Posterior cingulate gyrus (tissue), 11 donors: ENCODE results near the gene CREBBP.

Experiments used
- DNase-seq, 10 donors: peaks; one replicate each; pipeline versions ENCODE4 v3.0.0 to v3.0.0-alpha.2; 2020 to 2021; ENCODE audit warnings: mixed read lengths in 3 of 10
- intact Hi-C: fragments of 100-400 bp; cut with DNase I; formaldehyde crosslinking; loops from one replicate; pipeline ENCODE4 v1.15.1; 2023

Gene CREBBP

GRCh38 chr16:3881499-3881990 is 1.0 kb upstream of the CREBBP start:
- intact Hi-C loops: no loop called here
- DNase-seq: no peak

GRCh38 chr16:3879887-3880564 is 487 bp downstream of the CREBBP start:
- intact Hi-C loops: loop anchor here (1.0 to 10.0 kb wide), 3 partner anchors 105 to 190 kb away; partner anchors contain the start of gene TRAP1
- DNase-seq: peak; percentile 59 to 96 (median 68)

- intact Hi-C loops: loop anchor here (10.0 kb wide), 1 partner anchor 105 kb away; no protein-coding TSS in a partner anchor
- peak in 3 of 10 donors; percentile 26 to 87 (median 27) for DNase-seq
Observed at GRCh38 chr16:3879258-3879886, 1.1 kb downstream of the CREBBP start.

GRCh38 chr16:3878610-3879009 is 1.9 kb downstream of the CREBBP start:
- no peak for DNase-seq
- intact Hi-C loops: loop anchor here (10.0 kb wide), 1 partner anchor 104 kb away; no protein-coding TSS in a partner anchor

- intact Hi-C loops: loop anchor here (10.0 kb wide), 1 partner anchor 102 kb away; no protein-coding TSS in a partner anchor
- no peak for DNase-seq
Observed at GRCh38 chr16:3876695-3877094, 3.8 kb downstream of the CREBBP start.

- intact Hi-C loops: loop anchor here (10.0 kb wide), 1 partner anchor 101 kb away; no protein-coding TSS in a partner anchor
- no peak for DNase-seq
Observed at GRCh38 chr16:3876160-3876559, 4.4 kb downstream of the CREBBP start.

GRCh38 chr16:3874794-3875692 is 5.5 kb downstream of the CREBBP start:
- no peak for DNase-seq
- intact Hi-C loops: loop anchor here (10.0 kb wide), 1 partner anchor 100 kb away; no protein-coding TSS in a partner anchor

GRCh38 chr16:3874242-3874641 is 6.3 kb downstream of the CREBBP start:
- DNase-seq: no peak
- intact Hi-C loops: loop anchor here (10.0 kb wide), 1 partner anchor 99 kb away; no protein-coding TSS in a partner anchor

- no peak for DNase-seq
- intact Hi-C loops: loop anchor here (10.0 kb wide), 1 partner anchor 99 kb away; no protein-coding TSS in a partner anchor
Observed at GRCh38 chr16:3873482-3874173, 6.9 kb downstream of the CREBBP start.

- intact Hi-C loops: loop anchor here (10.0 kb wide), 1 partner anchor 98 kb away; no protein-coding TSS in a partner anchor
- no peak for DNase-seq
Observed at GRCh38 chr16:3872216-3872895, 8.2 kb downstream of the CREBBP start.

- DNase-seq: no peak
- intact Hi-C loops: no loop called here
Observed at GRCh38 chr16:3868967-3869366, 11.5 kb downstream of the CREBBP start.

- intact Hi-C loops: no loop called here
- no peak for DNase-seq
Observed at GRCh38 chr16:3868556-3868955, 12.0 kb downstream of the CREBBP start.

- intact Hi-C loops: no loop called here
- DNase-seq: no peak
Observed at GRCh38 chr16:3866703-3867431, 13.6 kb downstream of the CREBBP start.

- intact Hi-C loops: no loop called here
- DNase-seq: no peak
Observed at GRCh38 chr16:3865241-3865640, 15.3 kb downstream of the CREBBP start.

GRCh38 chr16:3864562-3864961 is 16.0 kb downstream of the CREBBP start:
- intact Hi-C loops: no loop called here
- DNase-seq: no peak

- intact Hi-C loops: no loop called here
- DNase-seq: no peak
Observed at GRCh38 chr16:3863587-3863986, 16.9 kb downstream of the CREBBP start.

- no peak for DNase-seq
- intact Hi-C loops: no loop called here
Observed at GRCh38 chr16:3861808-3862451, 18.6 kb downstream of the CREBBP start.

- DNase-seq: no peak
- intact Hi-C loops: no loop called here
Observed at GRCh38 chr16:3859889-3860288, 20.6 kb downstream of the CREBBP start.
